Ishikawa (cell line): ENCODE measurements around the gene CAVIN2.

ENCODE experiments used
- CEBPB ChIP-seq: IDR thresholded peaks from 2 replicates; pipeline ENCODE4 v1.6.1; 2012
- CREB1 ChIP-seq: IDR thresholded peaks from 2 replicates; pipeline ENCODE4 v1.6.1; 2012; ENCODE audit warnings: low read depth
- EGR1 ChIP-seq: IDR thresholded peaks from 2 replicates; pipeline ENCODE4 v1.6.1; 2012
- EP300 ChIP-seq: IDR thresholded peaks from 2 replicates; pipeline ENCODE4 v1.6.1; 2012; ENCODE audit warnings: borderline replicate concordance
- FOXM1 ChIP-seq: IDR thresholded peaks from 2 replicates; pipeline ENCODE4 v1.6.1; 2012; ENCODE audit warnings: low read depth, borderline replicate concordance
- MAX ChIP-seq: IDR thresholded peaks from 2 replicates; pipeline ENCODE4 v1.6.1; 2012
- NFIC ChIP-seq: IDR thresholded peaks from 2 replicates; pipeline ENCODE4 v1.6.1; 2012
- RAD21 ChIP-seq: IDR thresholded peaks from 2 replicates; pipeline ENCODE4 v1.6.1; 2012; ENCODE audit warnings: low read depth
- REST ChIP-seq: IDR thresholded peaks from 2 replicates; pipeline ENCODE4 v1.6.1; 2012; ENCODE audit warnings: low read depth, mild to moderate bottlenecking
- TAF1 ChIP-seq: IDR thresholded peaks from 2 replicates; pipeline ENCODE4 v1.6.1; 2012; ENCODE audit warnings: low read depth, mild to moderate bottlenecking
- TCF12 ChIP-seq: IDR thresholded peaks from 2 replicates; pipeline ENCODE4 v1.6.1; 2012; ENCODE audit warnings: low read depth
- TEAD4 ChIP-seq: IDR thresholded peaks from 2 replicates; pipeline ENCODE4 v1.6.1; 2012
- USF1 ChIP-seq: IDR thresholded peaks from 2 replicates; pipeline ENCODE4 v1.6.1; 2012
- YY1 ChIP-seq: IDR thresholded peaks from 2 replicates; pipeline ENCODE4 v1.6.1; 2012; ENCODE audit warnings: low read depth
- ZBTB7A ChIP-seq: IDR thresholded peaks from 2 replicates; pipeline ENCODE4 v1.6.1; 2012; ENCODE audit warnings: low read depth

The CAVIN2 gene

GRCh38 chr2:191859681-191860080, 12.8 kb upstream of the CAVIN2 start:
- TF ChIP-seq CEBPB (no peak), FOXM1 (no peak), NFIC (no peak), RAD21 (no peak), MAX (no peak), CREB1 (no peak), REST (no peak), EGR1 (no peak), TEAD4 (no peak), ZBTB7A (no peak), TCF12 (no peak)

- TF ChIP-seq ZBTB7A: no peak
- TF ChIP-seq EGR1: no peak
- no peak for TF ChIP-seq MAX
- no peak for TF ChIP-seq TEAD4
- TF ChIP-seq EP300: no peak
- no peak for TF ChIP-seq RAD21
- no peak for TF ChIP-seq TAF1
- no peak for TF ChIP-seq USF1
- TF ChIP-seq YY1: no peak
- TF ChIP-seq REST: no peak
- TF ChIP-seq CEBPB: no peak
- TF ChIP-seq TCF12: no peak
- no peak for TF ChIP-seq NFIC
- TF ChIP-seq CREB1: no peak
- no peak for TF ChIP-seq FOXM1
These were observed 11.0 kb upstream of the CAVIN2 start for GRCh38 chr2:191857886-191858285.

- TF ChIP-seq CREB1 (no peak), TEAD4 (no peak), YY1 (no peak), FOXM1 (no peak)
These were observed 10.4 kb upstream of the CAVIN2 start for GRCh38 chr2:191857259-191857805.

GRCh38 chr2:191856111-191856876, 9.4 kb upstream of the CAVIN2 start:
- TF ChIP-seq RAD21: no peak
- no peak for TF ChIP-seq USF1
- no peak for TF ChIP-seq YY1
- no peak for TF ChIP-seq TAF1
- no peak for TF ChIP-seq EGR1
- no peak for TF ChIP-seq EP300
- no peak for TF ChIP-seq CEBPB
- TF ChIP-seq TCF12: no peak
- TF ChIP-seq NFIC: no peak
- no peak for TF ChIP-seq ZBTB7A
- no peak for TF ChIP-seq TEAD4
- TF ChIP-seq CREB1: no peak
- no peak for TF ChIP-seq FOXM1
- TF ChIP-seq MAX: no peak
- TF ChIP-seq REST: no peak
